Measurements from ENCODE around the gene GARS1. TPM values are rescaled to one million over a fixed set of nuclear protein-coding genes. Genes with fewer than 3 reads are reported as not detected.
A peak's percentile ranks its signal among the peaks of the same experiment; 100 is the strongest.

Gene GARS1, protein sequence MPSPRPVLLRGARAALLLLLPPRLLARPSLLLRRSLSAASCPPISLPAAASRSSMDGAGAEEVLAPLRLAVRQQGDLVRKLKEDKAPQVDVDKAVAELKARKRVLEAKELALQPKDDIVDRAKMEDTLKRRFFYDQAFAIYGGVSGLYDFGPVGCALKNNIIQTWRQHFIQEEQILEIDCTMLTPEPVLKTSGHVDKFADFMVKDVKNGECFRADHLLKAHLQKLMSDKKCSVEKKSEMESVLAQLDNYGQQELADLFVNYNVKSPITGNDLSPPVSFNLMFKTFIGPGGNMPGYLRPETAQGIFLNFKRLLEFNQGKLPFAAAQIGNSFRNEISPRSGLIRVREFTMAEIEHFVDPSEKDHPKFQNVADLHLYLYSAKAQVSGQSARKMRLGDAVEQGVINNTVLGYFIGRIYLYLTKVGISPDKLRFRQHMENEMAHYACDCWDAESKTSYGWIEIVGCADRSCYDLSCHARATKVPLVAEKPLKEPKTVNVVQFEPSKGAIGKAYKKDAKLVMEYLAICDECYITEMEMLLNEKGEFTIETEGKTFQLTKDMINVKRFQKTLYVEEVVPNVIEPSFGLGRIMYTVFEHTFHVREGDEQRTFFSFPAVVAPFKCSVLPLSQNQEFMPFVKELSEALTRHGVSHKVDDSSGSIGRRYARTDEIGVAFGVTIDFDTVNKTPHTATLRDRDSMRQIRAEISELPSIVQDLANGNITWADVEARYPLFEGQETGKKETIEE
- 10 to 100 TPM; 33.5 to 71.2 (median 58.1) TPM for total RNA-seq

DNA sequence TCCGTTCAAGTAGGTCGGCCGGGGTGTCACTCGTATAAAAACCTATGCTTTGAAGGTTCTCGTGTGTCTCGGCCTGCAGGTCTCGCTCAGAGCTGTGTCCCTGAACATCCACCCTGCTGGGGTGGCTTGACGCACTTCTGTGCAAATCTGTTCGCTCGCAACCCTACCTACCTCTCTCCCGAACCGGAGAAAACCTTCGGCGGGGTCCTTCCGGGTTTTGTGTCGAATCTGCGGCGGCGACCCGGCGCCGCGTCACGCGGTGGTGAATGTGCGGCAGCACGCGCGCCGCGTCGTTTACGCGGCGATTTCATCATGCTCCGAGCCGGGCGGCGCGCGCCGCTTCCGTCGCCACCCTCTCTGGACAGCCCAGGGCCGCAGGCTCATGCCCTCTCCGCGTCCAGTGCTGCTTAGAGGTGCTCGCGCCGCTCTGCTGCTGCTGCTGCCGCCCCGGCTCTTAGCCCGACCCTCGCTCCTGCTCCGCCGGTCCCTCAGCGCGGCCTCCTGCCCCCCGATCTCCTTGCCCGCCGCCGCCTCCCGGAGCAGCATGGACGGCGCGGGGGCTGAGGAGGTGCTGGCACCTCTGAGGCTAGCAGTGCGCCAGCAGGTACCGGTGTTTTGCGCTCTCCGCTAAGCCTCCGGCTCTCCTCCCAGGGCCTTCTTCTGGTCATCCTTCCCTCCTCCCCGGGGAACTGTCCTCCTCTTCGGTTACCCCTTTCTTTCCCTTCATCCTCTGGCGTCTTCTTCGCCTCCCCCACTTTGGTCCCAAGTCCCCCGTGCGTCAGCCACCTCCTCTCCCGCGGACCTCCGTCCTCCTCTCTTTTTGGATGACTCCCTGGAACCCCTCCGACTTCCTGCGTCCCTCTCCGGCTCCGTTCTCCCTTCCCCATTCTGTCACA lies at the start of gene GARS1:
Gene GARS1 (plus strand): TSS at position 339 of the 896 bp plus-strand sequence. CDS start 44 bp downstream, at position 383.
- Histone ChIP-seq H3K9me3 (no peaks in the 10 kb centered on the region), H3K27ac (peak within 1 kb of the TSS; percentile 88 to 93), H3K4me3 (peak within 1 kb of the TSS; percentile 94 to 98), H3K4me1 (peaks cover 0 to 4% of the 10 kb centered on the region in 2 donors), H3K27me3 (no peaks in the 10 kb centered on the region), H3K36me3 (no peaks in the 10 kb centered on the region)
- TF ChIP-seq CTCF (IDR thresholded peaks at IDR 0.05) (no peak), POLR2A (IDR thresholded peaks at IDR 0.05) (peak; percentile 68 to 88)
- intact Hi-C loops (cut with DNase I; ENCODE audit: low total_unique reads) = no loop called here
- DNase-seq = peak; percentile 84 to 89

DNA sequence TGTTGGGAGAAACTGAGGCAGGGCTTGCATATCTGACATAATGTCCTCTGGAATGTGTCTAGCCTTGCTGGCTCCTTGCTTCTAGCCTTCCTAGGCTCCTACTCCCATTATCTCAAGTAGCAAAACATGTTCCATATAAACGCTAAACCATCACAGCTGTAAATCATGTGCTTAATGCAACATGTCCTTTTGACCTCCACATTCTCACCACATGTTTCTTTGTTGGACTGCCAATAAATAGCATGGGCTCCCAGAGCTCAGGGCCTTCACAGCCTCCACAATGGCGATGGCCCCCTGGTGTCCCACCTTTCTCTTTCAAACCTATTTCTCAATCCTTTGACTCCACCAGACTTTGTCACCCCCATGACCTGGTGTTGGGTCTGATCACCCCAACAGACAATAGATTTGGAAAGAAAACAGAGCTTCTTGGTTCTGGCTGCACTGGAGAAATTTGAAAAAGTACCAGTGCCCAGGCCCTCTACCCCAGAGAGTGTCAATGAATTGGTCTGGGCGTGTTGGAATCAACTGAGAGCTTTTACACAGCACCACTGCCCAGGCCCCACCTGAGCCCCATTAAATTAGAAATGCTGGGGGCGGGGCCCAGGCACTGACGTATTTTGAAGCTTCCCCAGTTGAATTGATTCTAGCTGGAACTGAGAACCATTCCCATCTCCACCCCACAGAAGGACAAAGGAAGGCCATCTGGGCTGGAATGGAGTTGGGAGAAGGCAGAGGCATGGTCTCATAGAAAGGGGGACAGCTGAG lies 48.7 kb upstream of the GARS1 start:
- H3K36me3 ChIP-seq = no peaks in the 10 kb centered on the region
- no peaks in the 10 kb centered on the region for H3K4me1 ChIP-seq
- intact Hi-C loops (cut with DNase I; ENCODE audit: low total_unique reads) = no loop called here
- H3K27ac ChIP-seq = no peak overlapping the region
- H3K27me3 ChIP-seq = no peaks in the 10 kb centered on the region
- no peak overlapping the region for H3K4me3 ChIP-seq
- DNase-seq = no peak
- TF ChIP-seq POLR2A (IDR thresholded peaks at IDR 0.05) = no peak
- no peak for TF ChIP-seq CTCF (IDR thresholded peaks at IDR 0.05)
- no peaks in the 10 kb centered on the region for H3K9me3 ChIP-seq

- intact Hi-C loops (cut with DNase I; ENCODE audit: low total_unique reads) = no loop called here
- Histone ChIP-seq H3K27me3 (no peaks in the 10 kb centered on the region), H3K4me3 (no peak overlapping the region), H3K9me3 (no peaks in the 10 kb centered on the region), H3K4me1 (no peaks in the 10 kb centered on the region), H3K27ac (no peak overlapping the region), H3K36me3 (no peaks in the 10 kb centered on the region)
- DNase-seq = no peak
- TF ChIP-seq CTCF (IDR thresholded peaks at IDR 0.05) = no peak
- TF ChIP-seq POLR2A (IDR thresholded peaks at IDR 0.05) = no peak
Observed at GRCh38 chr7:30546596-30546995, 48.1 kb upstream of the GARS1 start.

- Histone ChIP-seq H3K27me3 (no peaks in the 10 kb centered on the region), H3K36me3 (no peaks in the 10 kb centered on the region), H3K4me1 (no peaks in the 10 kb centered on the region), H3K9me3 (no peaks in the 10 kb centered on the region), H3K27ac (no peak overlapping the region), H3K4me3 (no peak overlapping the region)
- intact Hi-C loops (cut with DNase I; ENCODE audit: low total_unique reads) = no loop called here
- DNase-seq = peak; percentile 54 to 58
- TF ChIP-seq POLR2A (IDR thresholded peaks at IDR 0.05) = no peak
- TF ChIP-seq CTCF (IDR thresholded peaks at IDR 0.05) = peak; percentile 71 to 81 (median 74)
Observed at GRCh38 chr7:30548845-30549244, 45.8 kb upstream of the GARS1 start.
